ENCODE results near the gene NUB1.

DNA sequence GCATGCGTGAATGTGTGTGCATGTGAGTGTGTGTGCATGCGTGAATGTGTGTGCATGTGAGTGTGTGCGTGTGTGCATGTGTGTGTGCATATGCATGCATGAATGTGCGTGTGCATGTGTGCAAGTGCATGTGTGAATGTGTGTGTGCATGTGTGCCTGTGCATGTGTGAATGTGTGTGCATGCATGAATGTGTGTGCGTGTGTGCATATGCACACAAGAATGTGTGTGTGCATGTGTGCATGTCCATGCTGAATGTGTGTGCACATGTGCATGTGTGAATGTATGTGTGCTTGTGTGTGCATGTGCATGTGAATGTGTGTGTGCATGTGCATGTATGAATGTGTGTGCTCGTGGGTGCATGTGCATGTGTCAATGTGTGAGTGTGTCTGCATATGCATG lies 42.1 kb upstream of the NUB1 start:
- TF ChIP-seq, protein P1, sequence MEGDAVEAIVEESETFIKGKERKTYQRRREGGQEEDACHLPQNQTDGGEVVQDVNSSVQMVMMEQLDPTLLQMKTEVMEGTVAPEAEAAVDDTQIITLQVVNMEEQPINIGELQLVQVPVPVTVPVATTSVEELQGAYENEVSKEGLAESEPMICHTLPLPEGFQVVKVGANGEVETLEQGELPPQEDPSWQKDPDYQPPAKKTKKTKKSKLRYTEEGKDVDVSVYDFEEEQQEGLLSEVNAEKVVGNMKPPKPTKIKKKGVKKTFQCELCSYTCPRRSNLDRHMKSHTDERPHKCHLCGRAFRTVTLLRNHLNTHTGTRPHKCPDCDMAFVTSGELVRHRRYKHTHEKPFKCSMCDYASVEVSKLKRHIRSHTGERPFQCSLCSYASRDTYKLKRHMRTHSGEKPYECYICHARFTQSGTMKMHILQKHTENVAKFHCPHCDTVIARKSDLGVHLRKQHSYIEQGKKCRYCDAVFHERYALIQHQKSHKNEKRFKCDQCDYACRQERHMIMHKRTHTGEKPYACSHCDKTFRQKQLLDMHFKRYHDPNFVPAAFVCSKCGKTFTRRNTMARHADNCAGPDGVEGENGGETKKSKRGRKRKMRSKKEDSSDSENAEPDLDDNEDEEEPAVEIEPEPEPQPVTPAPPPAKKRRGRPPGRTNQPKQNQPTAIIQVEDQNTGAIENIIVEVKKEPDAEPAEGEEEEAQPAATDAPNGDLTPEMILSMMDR (IDR thresholded peaks at IDR 0.05; ENCODE audit: low read depth, low read length, poor library complexity, severe bottlenecking) = no peak
- TF ChIP-seq EZH2phosphoT487 (IDR thresholded peaks at IDR 0.05; ENCODE audit: borderline replicate concordance, low read length) = no peak
